HepG2 (cell line): Measurements from ENCODE around the gene PLEKHG4. TPM values are rescaled to one million over a fixed set of nuclear protein-coding genes. Genes with fewer than 3 reads are reported as not detected.
A peak's percentile ranks its signal among the peaks of the same experiment; 100 is the strongest.

Source experiments
- GPN1 ChIP-seq: sonication (generic); formaldehyde crosslinking; IDR thresholded peaks from 2 replicates; pipeline ENCODE4 v1.5.1; 2020; ENCODE audit warnings: missing genetic modification reagents, borderline replicate concordance
- KDM2A ChIP-seq: sonication (generic); formaldehyde crosslinking; IDR thresholded peaks from 2 replicates; pipeline ENCODE4 v1.4.0; 2020; ENCODE audit warnings: low read depth, missing genetic modification reagents, borderline replicate concordance
- ZNF670 ChIP-seq: sonication (generic); formaldehyde crosslinking; IDR thresholded peaks from 2 replicates; pipeline ENCODE4 v1.8.0; 2022; ENCODE audit warnings: mild to moderate bottlenecking, missing genetic modification reagents, borderline replicate concordance
- ZNF713 ChIP-seq: sonication (generic); formaldehyde crosslinking; IDR thresholded peaks from 2 replicates; pipeline ENCODE4 v1.4.0; 2020; ENCODE audit warnings: mild to moderate bottlenecking, missing genetic modification reagents
- ZNF83 ChIP-seq: sonication (generic); formaldehyde crosslinking; IDR thresholded peaks from 2 replicates; pipeline ENCODE4 v1.4.0; 2020; ENCODE audit warnings: missing genetic modification reagents, mild to moderate bottlenecking, borderline replicate concordance
- polyA plus RNA-seq, 8 experiments: library from polyadenylated mRNA; depleted of rRNA in 3 of 8; stranded (reverse) in 7 of 8; unstranded in 1 of 8; fragments of >200 nt; fragmentation: Illumina TruSeq in 4 of 8; extraction: Trizol in 4 of 8; gene quantifications; 2 replicates each; pipeline versions ENCODE4 v1.2.1 to v1.2.3, GENCODE V29; 2011 to 2016; ENCODE audit warnings: low read depth in 4 of 8, missing spikeins in 1 of 8, mixed read lengths in 1 of 8; ENCODE audit not compliant: insufficient read depth in 1 of 8
- total RNA-seq, 5 experiments: library from RNA; depleted of rRNA; stranded (reverse); fragments of >200 nt; fragmentation: Illumina TruSeq; extraction: Trizol; gene quantifications; 2 replicates each; pipeline ENCODE4 v1.2.3, GENCODE V29; 2016; ENCODE audit warnings: low read depth in 1 of 5
- TF ChIP-seq, protein P1 (sequence below): sonication (generic); formaldehyde crosslinking; IDR thresholded peaks from one replicate; pipeline ENCODE4 v1.5.1; 2020; ENCODE audit warnings: mild to moderate bottlenecking, missing genetic modification reagents; ENCODE audit errors: not compliant biosample characterization
- TF ChIP-seq, protein P2 (sequence below): sonication (generic); formaldehyde crosslinking; IDR thresholded peaks from 2 replicates; pipeline ENCODE4 v1.4.0; 2020; ENCODE audit warnings: mild to moderate bottlenecking, missing genetic modification reagents
- TF ChIP-seq, protein P3 (sequence below): sonication (generic); formaldehyde crosslinking; IDR thresholded peaks from 2 replicates; pipeline ENCODE4 v1.5.1; 2020; ENCODE audit warnings: missing genetic modification reagents, mild to moderate bottlenecking, borderline replicate concordance
- TF ChIP-seq, protein P4 (sequence below): sonication (generic); formaldehyde crosslinking; IDR thresholded peaks from 2 replicates; pipeline ENCODE4 v1.4.0; 2020; ENCODE audit warnings: low read depth, mild to moderate bottlenecking, missing genetic modification reagents

Gene PLEKHG4
- total and polyA plus RNA-seq, 2 of the 13 experiments (the other 11 are each of a cell fraction or from before 2014, with no cell fraction given) = 7.1 to 13.6 TPM

DNA sequence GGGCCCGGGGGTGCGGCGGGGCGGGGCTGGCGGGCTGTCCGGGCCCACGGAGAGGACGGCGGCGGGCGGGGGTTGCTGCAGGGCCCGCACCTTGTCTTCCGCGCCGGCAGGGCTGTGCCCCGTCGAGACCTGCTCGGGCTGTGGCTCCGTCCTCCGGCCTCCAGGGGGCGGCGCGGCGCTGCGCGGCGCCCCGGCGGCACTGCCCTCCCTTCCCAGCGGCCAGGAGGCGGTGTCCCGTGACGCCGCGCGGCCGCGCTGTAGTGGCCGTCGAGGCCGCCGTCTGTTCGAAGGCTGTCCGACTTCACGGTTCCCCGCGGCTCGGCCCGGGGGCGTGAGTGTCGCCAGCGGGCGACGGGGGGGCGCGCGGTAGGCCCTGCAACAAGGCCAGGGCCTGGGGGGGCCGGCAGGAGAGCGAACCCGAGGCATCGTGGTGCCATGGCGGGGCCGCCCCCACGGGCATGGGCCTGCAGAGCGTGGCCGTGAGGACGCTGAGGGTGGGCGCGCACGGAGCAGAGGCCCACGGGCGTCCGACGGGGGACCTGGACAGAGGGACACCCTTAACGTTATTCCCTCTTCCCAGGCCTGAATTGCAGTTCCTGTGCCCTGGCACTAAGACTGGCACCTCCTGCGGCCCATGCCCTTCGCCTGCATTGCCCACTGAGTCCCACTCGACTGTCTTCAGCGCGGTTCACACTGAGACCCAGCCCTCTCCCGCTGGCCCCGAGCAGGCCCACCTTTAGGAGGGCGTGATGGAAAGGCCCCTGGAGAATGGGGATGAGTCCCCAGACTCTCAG lies at the start of gene PLEKHG4 (continued):
- TF ChIP-seq, protein P1, sequence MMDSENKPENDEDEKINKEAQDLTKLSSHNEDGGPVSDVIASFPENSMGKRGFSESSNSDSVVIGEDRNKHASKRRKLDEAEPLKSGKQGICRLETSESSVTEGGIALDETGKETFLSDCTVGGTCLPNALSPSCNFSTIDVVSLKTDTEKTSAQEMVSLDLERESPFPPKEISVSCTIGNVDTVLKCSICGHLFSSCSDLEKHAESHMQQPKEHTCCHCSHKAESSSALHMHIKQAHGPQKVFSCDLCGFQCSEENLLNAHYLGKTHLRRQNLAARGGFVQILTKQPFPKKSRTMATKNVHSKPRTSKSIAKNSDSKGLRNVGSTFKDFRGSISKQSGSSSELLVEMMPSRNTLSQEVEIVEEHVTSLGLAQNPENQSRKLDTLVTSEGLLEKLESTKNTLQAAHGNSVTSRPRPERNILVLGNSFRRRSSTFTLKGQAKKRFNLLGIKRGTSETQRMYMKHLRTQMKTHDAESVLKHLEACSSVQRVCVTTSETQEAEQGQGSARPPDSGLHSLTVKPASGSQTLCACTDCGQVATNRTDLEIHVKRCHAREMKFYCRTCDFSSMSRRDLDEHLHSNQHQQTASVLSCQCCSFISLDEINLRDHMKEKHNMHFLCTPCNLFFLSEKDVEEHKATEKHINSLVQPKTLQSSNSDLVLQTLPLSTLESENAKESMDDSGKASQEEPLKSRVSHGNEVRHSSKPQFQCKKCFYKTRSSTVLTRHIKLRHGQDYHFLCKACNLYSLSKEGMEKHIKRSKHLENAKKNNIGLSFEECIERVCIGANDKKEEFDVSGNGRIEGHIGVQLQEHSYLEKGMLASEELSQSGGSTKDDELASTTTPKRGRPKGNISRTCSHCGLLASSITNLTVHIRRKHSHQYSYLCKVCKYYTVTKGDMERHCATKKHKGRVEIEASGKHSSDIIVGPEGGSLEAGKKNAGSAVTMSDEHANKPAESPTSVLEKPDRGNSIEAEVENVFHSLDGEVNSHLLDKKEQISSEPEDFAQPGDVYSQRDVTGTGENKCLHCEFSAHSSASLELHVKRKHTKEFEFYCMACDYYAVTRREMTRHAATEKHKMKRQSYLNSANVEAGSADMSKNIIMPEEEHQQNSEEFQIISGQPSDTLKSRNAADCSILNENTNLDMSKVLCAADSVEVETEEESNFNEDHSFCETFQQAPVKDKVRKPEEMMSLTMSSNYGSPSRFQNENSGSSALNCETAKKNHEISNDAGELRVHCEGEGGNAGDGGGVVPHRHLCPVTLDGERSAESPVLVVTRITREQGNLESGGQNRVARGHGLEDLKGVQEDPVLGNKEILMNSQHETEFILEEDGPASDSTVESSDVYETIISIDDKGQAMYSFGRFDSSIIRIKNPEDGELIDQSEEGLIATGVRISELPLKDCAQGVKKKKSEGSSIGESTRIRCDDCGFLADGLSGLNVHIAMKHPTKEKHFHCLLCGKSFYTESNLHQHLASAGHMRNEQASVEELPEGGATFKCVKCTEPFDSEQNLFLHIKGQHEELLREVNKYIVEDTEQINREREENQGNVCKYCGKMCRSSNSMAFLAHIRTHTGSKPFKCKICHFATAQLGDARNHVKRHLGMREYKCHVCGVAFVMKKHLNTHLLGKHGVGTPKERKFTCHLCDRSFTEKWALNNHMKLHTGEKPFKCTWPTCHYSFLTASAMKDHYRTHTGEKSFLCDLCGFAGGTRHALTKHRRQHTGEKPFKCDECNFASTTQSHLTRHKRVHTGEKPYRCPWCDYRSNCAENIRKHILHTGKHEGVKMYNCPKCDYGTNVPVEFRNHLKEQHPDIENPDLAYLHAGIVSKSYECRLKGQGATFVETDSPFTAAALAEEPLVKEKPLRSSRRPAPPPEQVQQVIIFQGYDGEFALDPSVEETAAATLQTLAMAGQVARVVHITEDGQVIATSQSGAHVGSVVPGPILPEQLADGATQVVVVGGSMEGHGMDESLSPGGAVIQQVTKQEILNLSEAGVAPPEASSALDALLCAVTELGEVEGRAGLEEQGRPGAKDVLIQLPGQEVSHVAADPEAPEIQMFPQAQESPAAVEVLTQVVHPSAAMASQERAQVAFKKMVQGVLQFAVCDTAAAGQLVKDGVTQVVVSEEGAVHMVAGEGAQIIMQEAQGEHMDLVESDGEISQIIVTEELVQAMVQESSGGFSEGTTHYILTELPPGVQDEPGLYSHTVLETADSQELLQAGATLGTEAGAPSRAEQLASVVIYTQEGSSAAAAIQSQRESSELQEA (CRISPR knock-in tag) = peak; percentile 96
- TF ChIP-seq GPN1 (CRISPR knock-in tag) = no peak
- TF ChIP-seq ZNF670 = no peak; the same call in 1 of the 2 replicates
- TF ChIP-seq, protein P2, sequence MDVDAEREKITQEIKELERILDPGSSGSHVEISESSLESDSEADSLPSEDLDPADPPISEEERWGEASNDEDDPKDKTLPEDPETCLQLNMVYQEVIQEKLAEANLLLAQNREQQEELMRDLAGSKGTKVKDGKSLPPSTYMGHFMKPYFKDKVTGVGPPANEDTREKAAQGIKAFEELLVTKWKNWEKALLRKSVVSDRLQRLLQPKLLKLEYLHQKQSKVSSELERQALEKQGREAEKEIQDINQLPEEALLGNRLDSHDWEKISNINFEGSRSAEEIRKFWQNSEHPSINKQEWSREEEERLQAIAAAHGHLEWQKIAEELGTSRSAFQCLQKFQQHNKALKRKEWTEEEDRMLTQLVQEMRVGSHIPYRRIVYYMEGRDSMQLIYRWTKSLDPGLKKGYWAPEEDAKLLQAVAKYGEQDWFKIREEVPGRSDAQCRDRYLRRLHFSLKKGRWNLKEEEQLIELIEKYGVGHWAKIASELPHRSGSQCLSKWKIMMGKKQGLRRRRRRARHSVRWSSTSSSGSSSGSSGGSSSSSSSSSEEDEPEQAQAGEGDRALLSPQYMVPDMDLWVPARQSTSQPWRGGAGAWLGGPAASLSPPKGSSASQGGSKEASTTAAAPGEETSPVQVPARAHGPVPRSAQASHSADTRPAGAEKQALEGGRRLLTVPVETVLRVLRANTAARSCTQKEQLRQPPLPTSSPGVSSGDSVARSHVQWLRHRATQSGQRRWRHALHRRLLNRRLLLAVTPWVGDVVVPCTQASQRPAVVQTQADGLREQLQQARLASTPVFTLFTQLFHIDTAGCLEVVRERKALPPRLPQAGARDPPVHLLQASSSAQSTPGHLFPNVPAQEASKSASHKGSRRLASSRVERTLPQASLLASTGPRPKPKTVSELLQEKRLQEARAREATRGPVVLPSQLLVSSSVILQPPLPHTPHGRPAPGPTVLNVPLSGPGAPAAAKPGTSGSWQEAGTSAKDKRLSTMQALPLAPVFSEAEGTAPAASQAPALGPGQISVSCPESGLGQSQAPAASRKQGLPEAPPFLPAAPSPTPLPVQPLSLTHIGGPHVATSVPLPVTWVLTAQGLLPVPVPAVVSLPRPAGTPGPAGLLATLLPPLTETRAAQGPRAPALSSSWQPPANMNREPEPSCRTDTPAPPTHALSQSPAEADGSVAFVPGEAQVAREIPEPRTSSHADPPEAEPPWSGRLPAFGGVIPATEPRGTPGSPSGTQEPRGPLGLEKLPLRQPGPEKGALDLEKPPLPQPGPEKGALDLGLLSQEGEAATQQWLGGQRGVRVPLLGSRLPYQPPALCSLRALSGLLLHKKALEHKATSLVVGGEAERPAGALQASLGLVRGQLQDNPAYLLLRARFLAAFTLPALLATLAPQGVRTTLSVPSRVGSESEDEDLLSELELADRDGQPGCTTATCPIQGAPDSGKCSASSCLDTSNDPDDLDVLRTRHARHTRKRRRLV (CRISPR knock-in tag) = no peak
- TF ChIP-seq, protein P3, sequence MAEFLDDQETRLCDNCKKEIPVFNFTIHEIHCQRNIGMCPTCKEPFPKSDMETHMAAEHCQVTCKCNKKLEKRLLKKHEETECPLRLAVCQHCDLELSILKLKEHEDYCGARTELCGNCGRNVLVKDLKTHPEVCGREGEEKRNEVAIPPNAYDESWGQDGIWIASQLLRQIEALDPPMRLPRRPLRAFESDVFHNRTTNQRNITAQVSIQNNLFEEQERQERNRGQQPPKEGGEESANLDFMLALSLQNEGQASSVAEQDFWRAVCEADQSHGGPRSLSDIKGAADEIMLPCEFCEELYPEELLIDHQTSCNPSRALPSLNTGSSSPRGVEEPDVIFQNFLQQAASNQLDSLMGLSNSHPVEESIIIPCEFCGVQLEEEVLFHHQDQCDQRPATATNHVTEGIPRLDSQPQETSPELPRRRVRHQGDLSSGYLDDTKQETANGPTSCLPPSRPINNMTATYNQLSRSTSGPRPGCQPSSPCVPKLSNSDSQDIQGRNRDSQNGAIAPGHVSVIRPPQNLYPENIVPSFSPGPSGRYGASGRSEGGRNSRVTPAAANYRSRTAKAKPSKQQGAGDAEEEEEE (CRISPR knock-in tag) = no peak
- no peak for TF ChIP-seq ZNF713 (CRISPR knock-in tag)
- TF ChIP-seq ZNF83 (CRISPR knock-in tag) = no peak
- TF ChIP-seq, protein P4, sequence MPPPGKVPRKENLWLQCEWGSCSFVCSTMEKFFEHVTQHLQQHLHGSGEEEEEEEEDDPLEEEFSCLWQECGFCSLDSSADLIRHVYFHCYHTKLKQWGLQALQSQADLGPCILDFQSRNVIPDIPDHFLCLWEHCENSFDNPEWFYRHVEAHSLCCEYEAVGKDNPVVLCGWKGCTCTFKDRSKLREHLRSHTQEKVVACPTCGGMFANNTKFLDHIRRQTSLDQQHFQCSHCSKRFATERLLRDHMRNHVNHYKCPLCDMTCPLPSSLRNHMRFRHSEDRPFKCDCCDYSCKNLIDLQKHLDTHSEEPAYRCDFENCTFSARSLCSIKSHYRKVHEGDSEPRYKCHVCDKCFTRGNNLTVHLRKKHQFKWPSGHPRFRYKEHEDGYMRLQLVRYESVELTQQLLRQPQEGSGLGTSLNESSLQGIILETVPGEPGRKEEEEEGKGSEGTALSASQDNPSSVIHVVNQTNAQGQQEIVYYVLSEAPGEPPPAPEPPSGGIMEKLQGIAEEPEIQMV (CRISPR knock-in tag) = 0 out of 2 replicates have a peak, but pooled peaks have one; percentile 31
- no peak; the same call in 1 of the 2 replicates for TF ChIP-seq KDM2A (CRISPR knock-in tag)
